ENCODE measurements around the gene HDAC4. TPM values are rescaled to one million over a fixed set of nuclear protein-coding genes. Genes with fewer than 3 reads are reported as not detected.

HDAC4 gene
- polyA plus RNA-seq, 1 experiment: 8.9 TPM

GRCh38 chr2:239127513-239127912 lies 273.3 kb downstream of the HDAC4 start:
- Histone ChIP-seq H3K4me3 (ENCODE audit: low read depth, low read length) (no peak overlapping the region), H3K27ac (ENCODE audit: low read depth, low read length) (no peak overlapping the region), H3K27me3 (ENCODE audit: control insufficient read depth, insufficient read depth, low read length) (no peaks in the 10 kb centered on the region), H3K9me3 (ENCODE audit: control insufficient read depth, insufficient read depth, low read length) (peaks cover 10% of the 10 kb centered on the region)
- POLR2A ChIA-PET: no interaction called here
- TF ChIP-seq, protein P1, sequence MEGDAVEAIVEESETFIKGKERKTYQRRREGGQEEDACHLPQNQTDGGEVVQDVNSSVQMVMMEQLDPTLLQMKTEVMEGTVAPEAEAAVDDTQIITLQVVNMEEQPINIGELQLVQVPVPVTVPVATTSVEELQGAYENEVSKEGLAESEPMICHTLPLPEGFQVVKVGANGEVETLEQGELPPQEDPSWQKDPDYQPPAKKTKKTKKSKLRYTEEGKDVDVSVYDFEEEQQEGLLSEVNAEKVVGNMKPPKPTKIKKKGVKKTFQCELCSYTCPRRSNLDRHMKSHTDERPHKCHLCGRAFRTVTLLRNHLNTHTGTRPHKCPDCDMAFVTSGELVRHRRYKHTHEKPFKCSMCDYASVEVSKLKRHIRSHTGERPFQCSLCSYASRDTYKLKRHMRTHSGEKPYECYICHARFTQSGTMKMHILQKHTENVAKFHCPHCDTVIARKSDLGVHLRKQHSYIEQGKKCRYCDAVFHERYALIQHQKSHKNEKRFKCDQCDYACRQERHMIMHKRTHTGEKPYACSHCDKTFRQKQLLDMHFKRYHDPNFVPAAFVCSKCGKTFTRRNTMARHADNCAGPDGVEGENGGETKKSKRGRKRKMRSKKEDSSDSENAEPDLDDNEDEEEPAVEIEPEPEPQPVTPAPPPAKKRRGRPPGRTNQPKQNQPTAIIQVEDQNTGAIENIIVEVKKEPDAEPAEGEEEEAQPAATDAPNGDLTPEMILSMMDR (IDR thresholded peaks at IDR 0.05; ENCODE audit: low read depth, low read length): no peak
- no peak for DNase-seq (ENCODE audit: low read depth, low spot score)
- CTCF ChIA-PET: no interaction called here

GRCh38 chr2:239125726-239126675 lies 274.8 kb downstream of the HDAC4 start:
- no peaks in the 10 kb centered on the region for H3K27me3 ChIP-seq (ENCODE audit: control insufficient read depth, insufficient read depth, low read length)
- no peak overlapping the region for H3K4me3 ChIP-seq (ENCODE audit: low read depth, low read length)
- POLR2A ChIA-PET: no interaction called here
- no peak overlapping the region for H3K27ac ChIP-seq (ENCODE audit: low read depth, low read length)
- CTCF ChIA-PET: no interaction called here
- H3K9me3 ChIP-seq (ENCODE audit: control insufficient read depth, insufficient read depth, low read length): peaks cover 10% of the 10 kb centered on the region
- TF ChIP-seq, protein P1 (IDR thresholded peaks at IDR 0.05; ENCODE audit: low read depth, low read length): no peak
- DNase-seq (ENCODE audit: low read depth, low spot score): no peak

DNA sequence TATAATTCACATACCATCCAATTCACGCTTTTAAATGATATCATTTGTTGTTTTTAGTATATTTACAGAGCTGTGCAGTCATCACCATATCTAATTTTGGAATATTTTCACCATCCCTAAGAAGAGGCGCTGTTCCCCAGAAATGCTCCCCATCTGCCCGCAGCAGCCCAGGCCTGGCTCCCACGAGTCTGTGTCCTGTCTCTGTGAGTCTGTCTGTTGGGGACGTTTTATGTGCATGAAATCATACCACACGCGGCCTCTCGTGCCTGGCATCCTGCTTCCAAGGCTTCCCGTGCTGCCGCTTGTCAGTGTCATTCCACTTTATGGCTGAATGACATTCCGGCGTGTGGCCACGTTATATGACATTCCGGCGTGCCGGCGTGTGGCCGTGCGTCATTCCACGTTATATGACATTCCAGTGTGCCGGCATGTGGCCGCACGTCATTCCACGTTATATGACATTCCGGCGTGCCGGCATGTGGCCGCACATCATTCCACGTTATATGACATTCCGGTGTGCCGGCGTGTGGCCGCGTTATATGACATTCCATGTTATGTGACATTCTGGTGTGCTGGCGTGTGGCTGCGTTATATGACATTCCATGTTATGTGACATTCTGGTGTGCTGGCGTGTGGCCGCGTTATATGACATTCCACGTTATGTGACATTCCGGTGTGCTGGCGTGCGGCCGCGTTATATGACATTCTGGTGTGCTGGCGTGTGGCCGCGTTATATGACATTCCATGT lies 276.5 kb downstream of the HDAC4 start:
- Histone ChIP-seq H3K9me3 (ENCODE audit: control insufficient read depth, insufficient read depth, low read length) (peaks cover 10% of the 10 kb centered on the region), H3K27ac (ENCODE audit: low read depth, low read length) (no peak overlapping the region), H3K4me3 (ENCODE audit: low read depth, low read length) (no peak overlapping the region), H3K27me3 (ENCODE audit: control insufficient read depth, insufficient read depth, low read length) (no peaks in the 10 kb centered on the region)
- TF ChIP-seq, protein P1 (IDR thresholded peaks at IDR 0.05; ENCODE audit: low read depth, low read length): no peak
- POLR2A ChIA-PET: no interaction called here
- DNase-seq (ENCODE audit: low read depth, low spot score): no peak
- CTCF ChIA-PET: no interaction called here

DNA sequence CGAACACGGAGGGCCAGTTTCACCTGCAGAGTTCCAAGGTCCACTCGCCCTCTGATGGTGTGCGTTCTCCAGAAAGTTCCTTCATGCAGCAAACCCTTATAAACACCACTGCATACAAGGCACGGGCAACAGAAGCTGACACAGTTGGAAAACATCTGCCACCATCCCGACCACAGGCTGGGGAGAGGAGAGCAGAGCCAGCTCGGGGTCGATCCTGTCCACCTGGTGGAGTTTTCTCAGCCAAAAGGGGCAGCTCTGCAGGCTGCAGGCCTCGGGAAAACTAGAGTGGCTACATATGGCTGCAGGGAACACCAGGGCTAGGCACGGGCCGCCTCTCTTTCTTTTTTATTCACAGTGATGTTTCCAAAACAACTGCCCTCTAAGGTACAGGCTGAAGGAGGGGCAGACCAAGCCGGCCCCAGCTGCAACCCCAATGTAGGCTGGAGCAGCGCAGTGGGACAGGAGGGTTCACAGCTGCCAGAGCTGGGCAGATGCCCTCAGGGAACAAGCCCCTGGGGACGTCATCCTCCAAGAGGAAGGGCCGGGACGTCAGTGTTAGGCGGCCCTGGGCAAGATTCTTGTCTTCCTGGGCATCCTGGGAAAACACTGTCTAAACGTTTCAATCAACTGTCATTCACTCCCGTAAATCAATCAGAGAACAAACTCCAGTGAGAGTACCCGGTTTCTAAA lies 278.3 kb downstream of the HDAC4 start:
- no peak overlapping the region for H3K4me3 ChIP-seq (ENCODE audit: low read depth, low read length)
- CTCF ChIA-PET: no interaction called here
- POLR2A ChIA-PET: no interaction called here
- no peak for DNase-seq (ENCODE audit: low read depth, low spot score)
- H3K9me3 ChIP-seq (ENCODE audit: control insufficient read depth, insufficient read depth, low read length): peaks cover 10% of the 10 kb centered on the region
- no peaks in the 10 kb centered on the region for H3K27me3 ChIP-seq (ENCODE audit: control insufficient read depth, insufficient read depth, low read length)
- no peak overlapping the region for H3K27ac ChIP-seq (ENCODE audit: low read depth, low read length)
- TF ChIP-seq, protein P1 (IDR thresholded peaks at IDR 0.05; ENCODE audit: low read depth, low read length): no peak

All from AG04450 (cell line).